Measurements from ENCODE around the gene PLEKHA4. TPM values are rescaled to one million over a fixed set of nuclear protein-coding genes. Genes with fewer than 3 reads are reported as not detected.

PLEKHA4 gene
- total RNA-seq, 1 donor from 2014 or later = 21.2 TPM

- intact Hi-C loops (cut with DNase I) = no loop called here
- Histone ChIP-seq H3K4me1 (peaks cover 17% of the 10 kb centered on the region), H3K27ac (no peak overlapping the region), H3K27me3 (ENCODE audit: low read depth) (no peaks in the 10 kb centered on the region), H3K4me3 (no peak overlapping the region), H3K36me3 (peaks cover 12% of the 10 kb centered on the region), H3K9me3 (no peaks in the 10 kb centered on the region)
- DNase-seq = no peak
- no peak for TF ChIP-seq CTCF (IDR thresholded peaks at IDR 0.05)
- no peak for ATAC-seq
Observed at GRCh38 chr19:48806818-48807589, 61.4 kb downstream of the PLEKHA4 start.

- Histone ChIP-seq H3K4me1 (peaks cover 13% of the 10 kb centered on the region), H3K27me3 (ENCODE audit: low read depth) (no peaks in the 10 kb centered on the region), H3K27ac (no peak overlapping the region), H3K4me3 (no peak overlapping the region), H3K9me3 (no peaks in the 10 kb centered on the region), H3K36me3 (peaks cover 12% of the 10 kb centered on the region)
- DNase-seq = no peak
- no peak for ATAC-seq
- intact Hi-C loops (cut with DNase I) = no loop called here
- TF ChIP-seq CTCF (IDR thresholded peaks at IDR 0.05) = no peak
Observed at GRCh38 chr19:48806518-48806817, 61.9 kb downstream of the PLEKHA4 start.

- Histone ChIP-seq H3K4me1 (peaks cover 10% of the 10 kb centered on the region), H3K36me3 (peaks cover 12% of the 10 kb centered on the region), H3K27ac (no peak overlapping the region), H3K4me3 (no peak overlapping the region), H3K9me3 (no peaks in the 10 kb centered on the region), H3K27me3 (ENCODE audit: low read depth) (no peaks in the 10 kb centered on the region)
- DNase-seq = no peak
- TF ChIP-seq CTCF (IDR thresholded peaks at IDR 0.05) = no peak
- no peak for ATAC-seq
- intact Hi-C loops (cut with DNase I) = no loop called here
Observed at GRCh38 chr19:48805452-48805851, 63.0 kb downstream of the PLEKHA4 start.

- Histone ChIP-seq H3K4me1 (peaks cover under 1% of the 10 kb centered on the region), H3K27ac (no peak overlapping the region), H3K4me3 (no peak overlapping the region), H3K27me3 (ENCODE audit: low read depth) (no peaks in the 10 kb centered on the region), H3K9me3 (no peaks in the 10 kb centered on the region), H3K36me3 (peaks cover 18% of the 10 kb centered on the region)
- DNase-seq = no peak
- intact Hi-C loops (cut with DNase I) = no loop called here
- no peak for TF ChIP-seq CTCF (IDR thresholded peaks at IDR 0.05)
- ATAC-seq = no peak
Observed at GRCh38 chr19:48804496-48804895, 63.9 kb downstream of the PLEKHA4 start.

- no peak overlapping the region for H3K27ac ChIP-seq
- ATAC-seq (no peak), DNase-seq (no peak)
- H3K9me3 ChIP-seq = no peaks in the 10 kb centered on the region
- H3K36me3 ChIP-seq = peaks cover 25% of the 10 kb centered on the region
- no peak overlapping the region for H3K4me3 ChIP-seq
- H3K4me1 ChIP-seq = no peaks in the 10 kb centered on the region
- no peaks in the 10 kb centered on the region for H3K27me3 ChIP-seq (ENCODE audit: low read depth)
- no peak for TF ChIP-seq CTCF (IDR thresholded peaks at IDR 0.05)
- intact Hi-C loops (cut with DNase I) = no loop called here
Observed at GRCh38 chr19:48802623-48803022, 65.8 kb downstream of the PLEKHA4 start.
